ENCODE data around the gene PHACTR1. TPM values are rescaled to one million over a fixed set of nuclear protein-coding genes. Genes with fewer than 3 reads are reported as not detected.
A peak's percentile ranks its signal among the peaks of the same experiment; 100 is the strongest.

The PHACTR1 gene
- total RNA-seq, 2 donors from 2014 or later, result 6.0 to 12.9 TPM

- Histone ChIP-seq H3K4me3 (no peak overlapping the region), H3K9me3 (no peaks in the 10 kb centered on the region), H3K27ac (peak overlapping the region in 2 of 4 donors; percentile 2 to 18), H3K4me1 (peaks cover 29% of the 10 kb centered on the region), H3K36me3 (replicated peaks in 1 of 2; ENCODE audit: insufficient read depth in 1 of 2, low read depth in 2 of 2) (no peaks in the 10 kb centered on the region), H3K27me3 (no peaks in the 10 kb centered on the region)
- peak; percentile 23 to 52 (median 30) for DNase-seq
- intact Hi-C loops (cut with DNase I), result no loop called here
- TF ChIP-seq POLR2A (IDR thresholded peaks at IDR 0.05) (no peak), CTCF (IDR thresholded peaks at IDR 0.05) (peak in 1 of 7 experiments; percentile 13)
- peak; percentile 68 for ATAC-seq
- WGBS, 2 donors, result 28 to 42% methylated on average over 5 of the region's 5 CpGs
These were observed 310.0 kb downstream of the PHACTR1 start for GRCh38 chr6:13026557-13026956.

- peak overlapping the region in 2 of 4 donors; percentile 2 to 18 for H3K27ac ChIP-seq
- H3K9me3 ChIP-seq, result no peaks in the 10 kb centered on the region
- intact Hi-C loops (cut with DNase I), result no loop called here
- no peaks in the 10 kb centered on the region for H3K36me3 ChIP-seq (replicated peaks in 1 of 2; ENCODE audit: insufficient read depth in 1 of 2, low read depth in 2 of 2)
- peaks cover 29% of the 10 kb centered on the region for H3K4me1 ChIP-seq
- peak; percentile 38 for ATAC-seq
- TF ChIP-seq CTCF (IDR thresholded peaks at IDR 0.05) (no peak), POLR2A (IDR thresholded peaks at IDR 0.05) (no peak)
- H3K4me3 ChIP-seq, result no peak overlapping the region
- 22 to 23% methylated on average over 2 of the region's 2 CpGs for WGBS, 2 donors
- no peak for DNase-seq
- no peaks in the 10 kb centered on the region for H3K27me3 ChIP-seq
These were observed 310.6 kb downstream of the PHACTR1 start for GRCh38 chr6:13027207-13027606.

- Histone ChIP-seq H3K4me1 (peaks cover 29% of the 10 kb centered on the region), H3K27ac (no peak overlapping the region), H3K9me3 (no peaks in the 10 kb centered on the region), H3K27me3 (no peaks in the 10 kb centered on the region), H3K36me3 (replicated peaks in 1 of 2; ENCODE audit: insufficient read depth in 1 of 2, low read depth in 2 of 2) (no peaks in the 10 kb centered on the region), H3K4me3 (no peak overlapping the region)
- WGBS, 2 donors, result 17 to 22% methylated on average over 3 of the region's 3 CpGs
- DNase-seq (no peak), ATAC-seq (no peak)
- TF ChIP-seq CTCF (IDR thresholded peaks at IDR 0.05) (no peak), POLR2A (IDR thresholded peaks at IDR 0.05) (no peak)
- intact Hi-C loops (cut with DNase I), result no loop called here
These were observed 313.8 kb downstream of the PHACTR1 start for GRCh38 chr6:13030396-13030795.

GRCh38 chr6:13032566-13032965 is 316.0 kb downstream of the PHACTR1 start:
- 77 to 83% methylated on average over 6 of the region's 6 CpGs for WGBS, 2 donors
- DNase-seq, result no peak
- ATAC-seq, result no peak
- intact Hi-C loops (cut with DNase I), result no loop called here
- no peaks in the 10 kb centered on the region for H3K9me3 ChIP-seq
- H3K4me3 ChIP-seq, result no peak overlapping the region
- no peak overlapping the region for H3K27ac ChIP-seq
- peaks cover 15% of the 10 kb centered on the region for H3K4me1 ChIP-seq
- no peaks in the 10 kb centered on the region for H3K27me3 ChIP-seq
- H3K36me3 ChIP-seq (replicated peaks in 1 of 2; ENCODE audit: insufficient read depth in 1 of 2, low read depth in 2 of 2), result no peaks in the 10 kb centered on the region
- TF ChIP-seq CTCF (IDR thresholded peaks at IDR 0.05) (no peak), POLR2A (IDR thresholded peaks at IDR 0.05) (no peak)

- DNase-seq (no peak), ATAC-seq (no peak)
- Histone ChIP-seq H3K27ac (no peak overlapping the region), H3K9me3 (no peaks in the 10 kb centered on the region), H3K27me3 (no peaks in the 10 kb centered on the region), H3K36me3 (replicated peaks in 1 of 2; ENCODE audit: insufficient read depth in 1 of 2, low read depth in 2 of 2) (no peaks in the 10 kb centered on the region), H3K4me1 (peaks cover 10% of the 10 kb centered on the region), H3K4me3 (no peak overlapping the region)
- TF ChIP-seq CTCF (IDR thresholded peaks at IDR 0.05) (no peak), POLR2A (IDR thresholded peaks at IDR 0.05) (no peak)
- WGBS, 2 donors, result 65 to 81% methylated on average over 1 of the region's 1 CpG
- intact Hi-C loops (cut with DNase I), result no loop called here
These were observed 316.6 kb downstream of the PHACTR1 start for GRCh38 chr6:13033145-13033544.
